A673 (cell line): ENCODE data around the gene EFCAB14. TPM values are rescaled to one million over a fixed set of nuclear protein-coding genes. Genes with fewer than 3 reads are reported as not detected.
"Not testable (repeated sequence)": the region's sequence is repeated elsewhere in the genome, so short reads cannot be mapped to it uniquely, and the experiment has no call there.

Experiments used
- BruUV-seq: library from RNA; stranded (reverse); fragments of 400-500 nt; replicated peaks from 2 replicates; lab custom pipeline; 2021; lab: Mats Ljungman, UMichigan
- CTCF ChIA-PET: fragments of 300-600 bp; sonication (Branson Sonifier 250); formaldehyde crosslinking; loops from one replicate; lab custom pipeline; 2022; ENCODE audit warnings: antibody characterized with exemption; lab: Charles Lee
- POLR2A ChIA-PET: fragments of 300-600 bp; sonication (Branson Sonifier 250); formaldehyde crosslinking; loops from one replicate; lab custom pipeline; 2022; ENCODE audit warnings: antibody characterized with exemption; ENCODE audit not compliant: low non-redundant PET; lab: Charles Lee
- DNase-seq: peaks from one replicate; pipeline ENCODE4 v3.0.0-alpha.2; 2015; ENCODE audit warnings: low spot score
- H3K27ac ChIP-seq: fragments of 200-600 bp; sonication (generic); 2 replicates; pipeline ENCODE4 v1.5.1; 2016; ENCODE audit warnings: mixed run types, low read depth, mild to moderate bottlenecking, mixed read lengths, antibody characterized with exemption, low read length; ENCODE audit not compliant: poor library complexity, severe bottlenecking
- H3K27me3 ChIP-seq: fragments of 200-600 bp; sonication (generic); replicated peaks from 2 replicates; pipeline ENCODE4 v1.6.1; 2017; ENCODE audit warnings: mixed run types, low read depth, mild to moderate bottlenecking, mixed read lengths, antibody characterized with exemption, low read length; ENCODE audit not compliant: insufficient read depth, poor library complexity
- H3K36me3 ChIP-seq: fragments of 200-600 bp; sonication (generic); 2 replicates; pipeline ENCODE4 v1.6.1; 2016; ENCODE audit warnings: mixed run types, mild to moderate bottlenecking, mixed read lengths, antibody characterized with exemption, low read length; ENCODE audit not compliant: insufficient read depth, poor library complexity, severe bottlenecking
- H3K4me1 ChIP-seq: fragments of 200-600 bp; sonication (generic); 2 replicates; pipeline ENCODE4 v1.6.1; 2017; ENCODE audit warnings: mixed run types, mild to moderate bottlenecking, mixed read lengths, antibody characterized with exemption, low read length; ENCODE audit not compliant: insufficient read depth, poor library complexity, severe bottlenecking
- H3K4me3 ChIP-seq: fragments of 200-600 bp; sonication (generic); 2 replicates; pipeline ENCODE4 v1.5.1; 2016; ENCODE audit warnings: low read depth, mixed run types, mild to moderate bottlenecking, mixed read lengths, low read length; ENCODE audit not compliant: poor library complexity, severe bottlenecking
- H3K9me3 ChIP-seq: fragments of 200-600 bp; sonication (generic); 2 replicates; pipeline ENCODE4 v1.6.1; 2016; ENCODE audit warnings: mixed run types, low read depth, mild to moderate bottlenecking, mixed read lengths, antibody characterized with exemption, low read length; ENCODE audit not compliant: poor library complexity, severe bottlenecking
- CTCF ChIP-seq: fragments of 300-800, 200-600 bp; sonication (generic); conservative IDR thresholded peaks from 2 replicates; pipeline ENCODE4 v1.5.1; 2017; ENCODE audit warnings: low read depth, mild to moderate bottlenecking, antibody characterized with exemption, low read length, moderate library complexity, mixed read lengths
- EZH2 ChIP-seq: fragments of 200-600 bp; sonication (generic); IDR thresholded peaks from 2 replicates; pipeline ENCODE4 v1.6.1; 2017; ENCODE audit warnings: borderline replicate concordance, low read depth, mild to moderate bottlenecking, mixed read lengths, antibody characterized with exemption, low read length; ENCODE audit not compliant: poor library complexity, severe bottlenecking
- intact Hi-C: fragments of 100-400 bp; cut with micrococcal nuclease; formaldehyde crosslinking; loops from one replicate; pipeline ENCODE4 v1.10.0; 2022; ENCODE audit not compliant: unreplicated experiment
- total RNA-seq: library from RNA; stranded (reverse); gene quantifications from 2 replicates; pipeline ENCODE4 v1.2.3, GENCODE V29; 2021

Gene EFCAB14
- total RNA-seq, 1 experiment from 2014 or later = 39.8 TPM

- ChIA-PET CTCF (no interaction called here), POLR2A (no interaction called here)
- no peaks in the 10 kb centered on the region for H3K4me1 ChIP-seq
- H3K36me3 ChIP-seq = peaks cover 30% of the 10 kb centered on the region
- no peak overlapping the region for H3K27ac ChIP-seq
- no peaks in the 10 kb centered on the region for H3K27me3 ChIP-seq
- no peak for DNase-seq
- TF ChIP-seq EZH2 (no peak), CTCF (no peak)
- no TSS peak for BruUV-seq
- intact Hi-C loops = no loop called here
- H3K9me3 ChIP-seq = peaks cover 14% of the 10 kb centered on the region
- H3K4me3 ChIP-seq = no peak overlapping the region
Measured at GRCh38 chr1:46652321-46653100, 66.4 kb downstream of the EFCAB14 start.

GRCh38 chr1:46651152-46651551 is 67.8 kb downstream of the EFCAB14 start:
- intact Hi-C loops, POLR2A ChIA-PET: not testable (repeated sequence)

GRCh38 chr1:46650491-46650890 is 68.4 kb downstream of the EFCAB14 start:
- no peak overlapping the region for H3K27ac ChIP-seq
- H3K4me3 ChIP-seq = no peak overlapping the region
- TF ChIP-seq CTCF = no peak
- ChIA-PET POLR2A (no interaction called here), CTCF (no interaction called here)
- no peaks in the 10 kb centered on the region for H3K4me1 ChIP-seq
- H3K27me3 ChIP-seq = no peaks in the 10 kb centered on the region
- peaks cover 21% of the 10 kb centered on the region for H3K36me3 ChIP-seq
- BruUV-seq = no TSS peak
- intact Hi-C loops = no loop called here
- no peak for DNase-seq
- peaks cover 14% of the 10 kb centered on the region for H3K9me3 ChIP-seq

More at GRCh38 chr1:46651152-46651551, 67.8 kb downstream of the EFCAB14 start:
- CTCF ChIA-PET, H3K4me3 ChIP-seq, DNase-seq, H3K4me1 ChIP-seq, H3K27ac ChIP-seq, BruUV-seq, H3K27me3 ChIP-seq: not testable (repeated sequence)
- Histone ChIP-seq H3K9me3 (peaks cover 14% of the 10 kb centered on the region), H3K36me3 (peaks cover 21% of the 10 kb centered on the region)

- Histone ChIP-seq H3K27me3 (no peaks in the 10 kb centered on the region), H3K27ac (no peak overlapping the region), H3K4me3 (no peak overlapping the region), H3K4me1 (no peaks in the 10 kb centered on the region), H3K9me3 (peaks cover 14% of the 10 kb centered on the region), H3K36me3 (peaks cover 16% of the 10 kb centered on the region)
- TF ChIP-seq EZH2 = no peak
- no peak for TF ChIP-seq CTCF
- POLR2A ChIA-PET = no interaction called here
- CTCF ChIA-PET = interaction anchor here (0.6 kb wide), 1 partner anchor 438 kb away, joined by 3 read pairs; no protein-coding TSS in a partner anchor
- DNase-seq = no peak
- intact Hi-C loops = no loop called here
- BruUV-seq = no TSS peak
Measured at GRCh38 chr1:46649764-46650163, 69.2 kb downstream of the EFCAB14 start.
